Measurements from ENCODE around the gene HIRA. TPM values are rescaled to one million over a fixed set of nuclear protein-coding genes. Genes with fewer than 3 reads are reported as not detected.

Gene HIRA
- total and polyA plus RNA-seq, 9 of the 15 experiments (the other 6 are each of a cell fraction or from before 2014, with no cell fraction given), result 0.96 to 132 (median 58.4) TPM

- TF ChIP-seq, protein P1, sequence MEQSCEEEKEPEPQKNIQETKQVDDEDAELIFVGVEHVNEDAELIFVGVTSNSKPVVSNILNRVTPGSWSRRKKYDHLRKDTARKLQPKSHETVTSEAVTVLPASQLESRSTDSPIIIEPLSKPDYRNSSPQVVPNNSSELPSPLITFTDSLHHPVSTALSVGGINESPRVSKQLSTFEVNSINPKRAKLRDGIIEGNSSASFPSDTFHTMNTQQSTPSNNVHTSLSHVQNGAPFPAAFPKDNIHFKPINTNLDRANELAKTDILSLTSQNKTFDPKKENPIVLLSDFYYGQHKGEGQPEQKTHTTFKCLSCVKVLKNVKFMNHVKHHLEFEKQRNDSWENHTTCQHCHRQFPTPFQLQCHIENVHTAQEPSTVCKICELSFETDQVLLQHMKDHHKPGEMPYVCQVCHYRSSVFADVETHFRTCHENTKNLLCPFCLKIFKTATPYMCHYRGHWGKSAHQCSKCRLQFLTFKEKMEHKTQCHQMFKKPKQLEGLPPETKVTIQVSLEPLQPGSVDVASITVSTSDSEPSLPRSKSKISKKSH (CRISPR knock-in tag; IDR thresholded peaks at IDR 0.05), result no peak
- TF ChIP-seq, protein P2, sequence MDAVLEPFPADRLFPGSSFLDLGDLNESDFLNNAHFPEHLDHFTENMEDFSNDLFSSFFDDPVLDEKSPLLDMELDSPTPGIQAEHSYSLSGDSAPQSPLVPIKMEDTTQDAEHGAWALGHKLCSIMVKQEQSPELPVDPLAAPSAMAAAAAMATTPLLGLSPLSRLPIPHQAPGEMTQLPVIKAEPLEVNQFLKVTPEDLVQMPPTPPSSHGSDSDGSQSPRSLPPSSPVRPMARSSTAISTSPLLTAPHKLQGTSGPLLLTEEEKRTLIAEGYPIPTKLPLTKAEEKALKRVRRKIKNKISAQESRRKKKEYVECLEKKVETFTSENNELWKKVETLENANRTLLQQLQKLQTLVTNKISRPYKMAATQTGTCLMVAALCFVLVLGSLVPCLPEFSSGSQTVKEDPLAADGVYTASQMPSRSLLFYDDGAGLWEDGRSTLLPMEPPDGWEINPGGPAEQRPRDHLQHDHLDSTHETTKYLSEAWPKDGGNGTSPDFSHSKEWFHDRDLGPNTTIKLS (IDR thresholded peaks at IDR 0.05; ENCODE audit: borderline replicate concordance, low read depth), result no peak
- TF ChIP-seq KLF13 (tag; IDR thresholded peaks at IDR 0.05; ENCODE audit: borderline replicate concordance, low read depth) (no peak), FOXA1 (IDR thresholded peaks at IDR 0.05; ENCODE audit: borderline replicate concordance) (no peak), ZNF212 (CRISPR knock-in tag; IDR thresholded peaks at IDR 0.05) (no peak), ETV1 (tag; conservative IDR thresholded peaks at IDR 0.05; ENCODE audit: low read depth) (no peak; the same call in 1 of the 2 replicates), ZNF717 (CRISPR knock-in tag; IDR thresholded peaks at IDR 0.05) (no peak), XRCC5 (IDR thresholded peaks at IDR 0.05; ENCODE audit: low read depth, low read length) (no peak), ZNF347 (CRISPR knock-in tag; IDR thresholded peaks at IDR 0.05; ENCODE audit: low read depth) (no peak), JUND (IDR thresholded peaks at IDR 0.05; ENCODE audit: borderline replicate concordance, low read depth, low read length) (0 out of 2 replicates have a peak, but pooled peaks have one; percentile 1), JUND (tag; IDR thresholded peaks at IDR 0.05; ENCODE audit: borderline replicate concordance, low read depth, low read length) (no peak), ZNF57 (CRISPR knock-in tag; IDR thresholded peaks at IDR 0.05) (peak; percentile 52; the same call in 1 of the 2 replicates), TCFL5 (CRISPR knock-in tag; conservative IDR thresholded peaks at IDR 0.05) (no peak), SNRNP70 (optimal IDR thresholded peaks at IDR 0.05; ENCODE audit: low read depth, low read length) (peak; percentile 71), RNF2 (IDR thresholded peaks at IDR 0.05) (no peak), GTF2E2 (tag; IDR thresholded peaks at IDR 0.05) (no peak), RNF219 (CRISPR knock-in tag; IDR thresholded peaks at IDR 0.05) (no peak)
- TF ChIP-seq, protein P3, sequence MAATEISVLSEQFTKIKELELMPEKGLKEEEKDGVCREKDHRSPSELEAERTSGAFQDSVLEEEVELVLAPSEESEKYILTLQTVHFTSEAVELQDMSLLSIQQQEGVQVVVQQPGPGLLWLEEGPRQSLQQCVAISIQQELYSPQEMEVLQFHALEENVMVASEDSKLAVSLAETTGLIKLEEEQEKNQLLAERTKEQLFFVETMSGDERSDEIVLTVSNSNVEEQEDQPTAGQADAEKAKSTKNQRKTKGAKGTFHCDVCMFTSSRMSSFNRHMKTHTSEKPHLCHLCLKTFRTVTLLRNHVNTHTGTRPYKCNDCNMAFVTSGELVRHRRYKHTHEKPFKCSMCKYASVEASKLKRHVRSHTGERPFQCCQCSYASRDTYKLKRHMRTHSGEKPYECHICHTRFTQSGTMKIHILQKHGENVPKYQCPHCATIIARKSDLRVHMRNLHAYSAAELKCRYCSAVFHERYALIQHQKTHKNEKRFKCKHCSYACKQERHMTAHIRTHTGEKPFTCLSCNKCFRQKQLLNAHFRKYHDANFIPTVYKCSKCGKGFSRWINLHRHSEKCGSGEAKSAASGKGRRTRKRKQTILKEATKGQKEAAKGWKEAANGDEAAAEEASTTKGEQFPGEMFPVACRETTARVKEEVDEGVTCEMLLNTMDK (IDR thresholded peaks at IDR 0.05; ENCODE audit: borderline replicate concordance, insufficient read depth, low read depth, low read length, poor library complexity, severe bottlenecking), result no peak
- TF ChIP-seq, protein P4, sequence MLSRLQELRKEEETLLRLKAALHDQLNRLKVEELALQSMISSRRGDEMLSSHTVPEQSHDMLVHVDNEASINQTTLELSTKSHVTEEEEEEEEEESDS (CRISPR knock-in tag; IDR thresholded peaks at IDR 0.05), result no peak
Observed at GRCh38 chr22:19446603-19447329, 15.2 kb upstream of the HIRA start (continued).
